Transverse colon (tissue), 4 donors: ENCODE results near the gene FBXL17. TPM values are rescaled to one million over a fixed set of nuclear protein-coding genes. Genes with fewer than 3 reads are reported as not detected.

Source experiments
- DNase-seq: peaks from one replicate; pipeline ENCODE4 v3.0.0-alpha.2; 2019
- H3K27ac ChIP-seq, 4 donors: fragments of 200-600 bp; sonication (generic); 2 replicates each; pipeline ENCODE4 v1.5.1; 2016 to 2018; ENCODE audit warnings: inconsistent platforms in 4 of 4
- H3K27me3 ChIP-seq: fragments of 200-600 bp; sonication (generic); 2 replicates; pipeline ENCODE4 v1.5.1; 2017; ENCODE audit warnings: inconsistent platforms
- H3K36me3 ChIP-seq, 4 donors: fragments of 200-600 bp; sonication (generic); 2 replicates each; pipeline ENCODE4 v1.5.1; 2017 to 2019; ENCODE audit warnings: inconsistent platforms in 4 of 4
- H3K4me1 ChIP-seq, 4 donors: fragments of 200-600 bp; sonication (generic); 2 replicates each; pipeline ENCODE4 v1.5.1; 2017 to 2020; ENCODE audit warnings: inconsistent platforms in 4 of 4
- H3K4me3 ChIP-seq, 4 donors: fragments of 200-600 bp; sonication (generic); 1 replicate in 1 of 4; 2 replicates in 3 of 4; pipeline versions ENCODE4 v1.5.1 to v1.6.1; 2017 to 2019; ENCODE audit warnings: inconsistent platforms in 4 of 4
- H3K9me3 ChIP-seq, 2 donors: fragments of 200-600 bp; sonication (generic); 2 replicates each; pipeline ENCODE4 v1.5.1; 2017 to 2019; ENCODE audit warnings: inconsistent platforms in 2 of 2
- CTCF ChIP-seq, 5 experiments: fragments of 200-600 bp in 3 of 5; fragments of 450-650 bp in 2 of 5; sonication (generic) in 3 of 5; IDR thresholded peaks; 1 replicate in 2 of 5; 2 replicates in 3 of 5; pipeline ENCODE4 v1.5.1; 2016 to 2017; ENCODE audit warnings: antibody characterized with exemption in 5 of 5, inconsistent platforms in 3 of 5, mild to moderate bottlenecking in 2 of 5, moderate library complexity in 1 of 5
- EP300 ChIP-seq: sonication (generic); formaldehyde crosslinking; IDR thresholded peaks from one replicate; pipeline ENCODE4 v1.6.1; 2017; ENCODE audit warnings: antibody characterized with exemption, low read depth
- POLR2A ChIP-seq: fragments of 450-650 bp; IDR thresholded peaks from one replicate; pipeline ENCODE4 v1.6.1; 2016; ENCODE audit warnings: antibody characterized with exemption, mild to moderate bottlenecking, moderate library complexity
- POLR2AphosphoS5 ChIP-seq, 3 donors: sonication (generic); formaldehyde crosslinking; IDR thresholded peaks; one replicate each; pipeline ENCODE4 v1.6.1; 2016; ENCODE audit warnings: antibody characterized with exemption in 3 of 3
- WGBS, 2 donors: methylation state at CpG; one replicate each; pipeline ENCODE4 v1.1.5; 2018; ENCODE audit warnings: low coverage in 1 of 2; 5-methylcytosine and 5-hydroxymethylcytosine counted together
- in situ Hi-C, 4 donors: fragments of 200-750 bp; cut with MboI; loops; one replicate each; pipeline versions ENCODE4 v1.15.0 to v1.15.1; 2017; ENCODE audit warnings: low sequenced_read_pairs in 3 of 4, low pct_ligation_motif_present in 1 of 4, low pct_unique_long_range_greater_than_20kb in 1 of 4
- intact Hi-C: fragments of 100-400 bp; cut with DNase I; formaldehyde crosslinking; loops from one replicate; pipeline ENCODE4 v1.15.1; 2023; ENCODE audit warnings: low total_unique reads
- total RNA-seq, 4 donors: library from RNA; depleted of rRNA; stranded (reverse); fragments of >200 nt; gene quantifications; one replicate each; pipeline ENCODE4 v1.1.0, GENCODE V29; 2016

FBXL17 gene
- total RNA-seq, 4 donors from 2014 or later = 17.7 to 99.5 (median 24.6) TPM

- H3K36me3 ChIP-seq = no peaks in the 10 kb centered on the region
- no peak for DNase-seq
- intact Hi-C loops = no loop called here
- no peak overlapping the region for H3K27ac ChIP-seq
- TF ChIP-seq POLR2AphosphoS5 (IDR thresholded peaks at IDR 0.05) (no peak), POLR2A (no peak), CTCF (IDR thresholded peaks at IDR 0.05) (no peak), EP300 (no peak)
- no peaks in the 10 kb centered on the region for H3K27me3 ChIP-seq
- H3K4me3 ChIP-seq = no peak overlapping the region
- WGBS, 2 donors = 62 to 83% methylated on average over 2 of the region's 2 CpGs
- H3K4me1 ChIP-seq = peaks cover 0 to 6% (median 3%) of the 10 kb centered on the region in 4 donors
- no peaks in the 10 kb centered on the region for H3K9me3 ChIP-seq
- in situ Hi-C loops = no loop called here
Measured at GRCh38 chr5:107864793-107865192, 517.1 kb downstream of the FBXL17 start.

- 84 to 92% methylated on average over 2 of the region's 2 CpGs for whole genome bisulfite sequencing, 2 donors
- no peaks in the 10 kb centered on the region for H3K27me3 ChIP-seq
- H3K9me3 ChIP-seq = no peaks in the 10 kb centered on the region
- no peaks in the 10 kb centered on the region for H3K36me3 ChIP-seq
- no peak for TF ChIP-seq POLR2AphosphoS5 (IDR thresholded peaks at IDR 0.05)
- no peak for TF ChIP-seq CTCF (IDR thresholded peaks at IDR 0.05)
- TF ChIP-seq EP300 = no peak
- TF ChIP-seq POLR2A = no peak
- no peak for DNase-seq
- H3K4me1 ChIP-seq = peaks cover 0 to 5% (median under 1%) of the 10 kb centered on the region in 4 donors
- in situ Hi-C loops (no loop called here), intact Hi-C loops (no loop called here)
- no peak overlapping the region for H3K27ac ChIP-seq
- H3K4me3 ChIP-seq = no peak overlapping the region
Measured at GRCh38 chr5:107863125-107863524, 518.8 kb downstream of the FBXL17 start.

GRCh38 chr5:107861565-107861964, 520.3 kb downstream of the FBXL17 start:
- in situ Hi-C loops (no loop called here), intact Hi-C loops (no loop called here)
- no peak for DNase-seq
- TF ChIP-seq CTCF (IDR thresholded peaks at IDR 0.05) (no peak), EP300 (no peak), POLR2AphosphoS5 (IDR thresholded peaks at IDR 0.05) (no peak), POLR2A (no peak)
- Histone ChIP-seq H3K4me1 (peaks cover 0 to 6% (median 2%) of the 10 kb centered on the region in 4 donors), H3K27me3 (no peaks in the 10 kb centered on the region), H3K27ac (no peak overlapping the region), H3K9me3 (no peaks in the 10 kb centered on the region), H3K36me3 (no peaks in the 10 kb centered on the region), H3K4me3 (no peak overlapping the region)
- WGBS, 2 donors = 99 to 100% methylated on average over 1 to 12 of the region's 12 CpGs

- TF ChIP-seq POLR2AphosphoS5 (IDR thresholded peaks at IDR 0.05) = no peak
- no peaks in the 10 kb centered on the region for H3K36me3 ChIP-seq
- H3K4me3 ChIP-seq = no peak overlapping the region
- H3K27me3 ChIP-seq = no peaks in the 10 kb centered on the region
- in situ Hi-C loops = no loop called here
- H3K9me3 ChIP-seq = no peaks in the 10 kb centered on the region
- WGBS, 2 donors = 85 to 91% methylated on average over 1 of the region's 1 CpG
- peaks cover 0 to 6% (median 2%) of the 10 kb centered on the region in 4 donors for H3K4me1 ChIP-seq
- DNase-seq = no peak
- intact Hi-C loops = no loop called here
- H3K27ac ChIP-seq = no peak overlapping the region
Measured at GRCh38 chr5:107860044-107860443, 521.9 kb downstream of the FBXL17 start.

GRCh38 chr5:107858788-107859187, 523.1 kb downstream of the FBXL17 start:
- 54 to 55% methylated on average over 3 of the region's 3 CpGs for WGBS, 2 donors
- peaks cover 0 to 6% (median 2%) of the 10 kb centered on the region in 4 donors for H3K4me1 ChIP-seq
- H3K4me3 ChIP-seq = no peak overlapping the region
- intact Hi-C loops (no loop called here), in situ Hi-C loops (no loop called here)
- H3K27me3 ChIP-seq = no peaks in the 10 kb centered on the region
- no peak for DNase-seq
- H3K9me3 ChIP-seq = no peaks in the 10 kb centered on the region
- H3K27ac ChIP-seq = no peak overlapping the region
- TF ChIP-seq EP300 = no peak
- TF ChIP-seq POLR2AphosphoS5 (IDR thresholded peaks at IDR 0.05) = no peak
- no peak for TF ChIP-seq POLR2A
- TF ChIP-seq CTCF (IDR thresholded peaks at IDR 0.05) = no peak
- no peaks in the 10 kb centered on the region for H3K36me3 ChIP-seq
